ENCODE results near the gene FAM174C. TPM values are rescaled to one million over a fixed set of nuclear protein-coding genes. Genes with fewer than 3 reads are reported as not detected.
A peak's percentile ranks its signal among the peaks of the same experiment; 100 is the strongest.

FAM174C gene
- total RNA-seq, 1 experiment from 2014 or later: 85.2 TPM

- no peak overlapping the region for H3K27ac Mint-ChIP-seq (ENCODE audit: low read depth, unreplicated experiment)
- H3K9me3 Mint-ChIP-seq (ENCODE audit: unreplicated experiment): no peaks in the 10 kb centered on the region
- no peak for DNase-seq (ENCODE audit: unreplicated experiment)
- CTCF ChIA-PET: no interaction called here
- intact Hi-C loops (cut with micrococcal nuclease): loop anchor here (1.0 kb wide), 1 partner anchor 16 kb away; no protein-coding TSS in a partner anchor
- H3K27me3 Mint-ChIP-seq (ENCODE audit: insufficient read depth, unreplicated experiment): no peaks in the 10 kb centered on the region
- H3K4me3 Mint-ChIP-seq (ENCODE audit: unreplicated experiment): peak overlapping the region; percentile 86
- H3K4me1 Mint-ChIP-seq (ENCODE audit: insufficient read depth, unreplicated experiment): peaks cover 5% of the 10 kb centered on the region
- POLR2A ChIA-PET: interaction anchor here (0.8 to 2.2 kb wide), 3 partner anchors 17 to 312 kb away, joined by 3 to 17 read pairs (median 7); partner anchors contain the start of gene CIRBP
- TF ChIP-seq CTCF (IDR thresholded peaks at IDR 0.05; ENCODE audit: unreplicated experiment): no peak
- H3K36me3 Mint-ChIP-seq (ENCODE audit: insufficient read depth, unreplicated experiment): peaks cover 59% of the 10 kb centered on the region
- BruUV-seq (replicated peaks): no TSS peak
Observed at GRCh38 chr19:1249990-1250436, 25.3 kb upstream of the FAM174C start.

GRCh38 chr19:1250437-1251260, 24.7 kb upstream of the FAM174C start:
- CTCF ChIA-PET: no interaction called here
- no peaks in the 10 kb centered on the region for H3K9me3 Mint-ChIP-seq (ENCODE audit: unreplicated experiment)
- BruUV-seq (replicated peaks): no TSS peak
- H3K27me3 Mint-ChIP-seq (ENCODE audit: insufficient read depth, unreplicated experiment): no peaks in the 10 kb centered on the region
- no peak for TF ChIP-seq CTCF (IDR thresholded peaks at IDR 0.05; ENCODE audit: unreplicated experiment)
- H3K4me3 Mint-ChIP-seq (ENCODE audit: unreplicated experiment): peak overlapping the region; percentile 86
- no peak for DNase-seq (ENCODE audit: unreplicated experiment)
- peak overlapping the region; percentile 86 for H3K27ac Mint-ChIP-seq (ENCODE audit: low read depth, unreplicated experiment)
- intact Hi-C loops (cut with micrococcal nuclease): no loop called here
- peaks cover 65% of the 10 kb centered on the region for H3K36me3 Mint-ChIP-seq (ENCODE audit: insufficient read depth, unreplicated experiment)
- peaks cover 5% of the 10 kb centered on the region for H3K4me1 Mint-ChIP-seq (ENCODE audit: insufficient read depth, unreplicated experiment)
- POLR2A ChIA-PET: interaction anchor here (0.6 to 2.7 kb wide), 6 partner anchors 9 to 644 kb away, joined by 3 to 62 read pairs (median 5); partner anchors contain the start of gene CIRBP

- POLR2A ChIA-PET: interaction anchor here (0.6 to 2.9 kb wide), 7 partner anchors 8 to 645 kb away, joined by 3 to 89 read pairs (median 4); partner anchors contain the start of gene CIRBP
- CTCF ChIA-PET: interaction anchor here (0.6 to 0.7 kb wide), 2 partner anchors 14 to 16 kb away, joined by 3 to 5 read pairs; no protein-coding TSS in a partner anchor
- TSS peak; percentile 40 for BruUV-seq (replicated peaks)
- no peak for TF ChIP-seq CTCF (IDR thresholded peaks at IDR 0.05; ENCODE audit: unreplicated experiment)
- intact Hi-C loops (cut with micrococcal nuclease): no loop called here
- Mint-ChIP-seq H3K36me3 (ENCODE audit: insufficient read depth, unreplicated experiment) (peaks cover 68% of the 10 kb centered on the region), H3K4me3 (ENCODE audit: unreplicated experiment) (peak overlapping the region; percentile 86), H3K4me1 (ENCODE audit: insufficient read depth, unreplicated experiment) (peaks cover 5% of the 10 kb centered on the region), H3K9me3 (ENCODE audit: unreplicated experiment) (no peaks in the 10 kb centered on the region), H3K27me3 (ENCODE audit: insufficient read depth, unreplicated experiment) (no peaks in the 10 kb centered on the region), H3K27ac (ENCODE audit: low read depth, unreplicated experiment) (peak overlapping the region; percentile 86)
- DNase-seq (ENCODE audit: unreplicated experiment): peak; percentile 67
Observed at GRCh38 chr19:1251330-1252220, 23.8 kb upstream of the FAM174C start.
